ENCODE data around the gene AKAP11.

AKAP11 gene

DNA sequence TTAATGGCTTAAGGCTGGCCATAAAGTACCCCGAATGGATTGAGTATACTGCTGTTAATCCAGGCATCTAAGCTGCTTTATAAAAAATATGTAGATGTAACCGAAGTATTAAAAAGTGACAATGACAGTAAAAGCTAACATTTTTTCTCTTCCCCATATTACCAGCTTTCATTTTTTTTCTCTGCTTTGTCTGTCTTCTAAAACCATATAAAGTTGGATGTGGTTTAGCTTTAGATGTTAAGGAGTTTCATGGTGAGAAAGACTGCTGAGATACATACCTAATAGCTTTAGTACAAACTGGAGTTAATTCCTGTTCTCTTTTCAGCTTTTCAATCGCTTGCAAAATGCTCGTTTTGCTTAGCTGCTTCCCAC lies 838 bp downstream of the AKAP11 start:
- no peak for DNase-seq

DNA sequence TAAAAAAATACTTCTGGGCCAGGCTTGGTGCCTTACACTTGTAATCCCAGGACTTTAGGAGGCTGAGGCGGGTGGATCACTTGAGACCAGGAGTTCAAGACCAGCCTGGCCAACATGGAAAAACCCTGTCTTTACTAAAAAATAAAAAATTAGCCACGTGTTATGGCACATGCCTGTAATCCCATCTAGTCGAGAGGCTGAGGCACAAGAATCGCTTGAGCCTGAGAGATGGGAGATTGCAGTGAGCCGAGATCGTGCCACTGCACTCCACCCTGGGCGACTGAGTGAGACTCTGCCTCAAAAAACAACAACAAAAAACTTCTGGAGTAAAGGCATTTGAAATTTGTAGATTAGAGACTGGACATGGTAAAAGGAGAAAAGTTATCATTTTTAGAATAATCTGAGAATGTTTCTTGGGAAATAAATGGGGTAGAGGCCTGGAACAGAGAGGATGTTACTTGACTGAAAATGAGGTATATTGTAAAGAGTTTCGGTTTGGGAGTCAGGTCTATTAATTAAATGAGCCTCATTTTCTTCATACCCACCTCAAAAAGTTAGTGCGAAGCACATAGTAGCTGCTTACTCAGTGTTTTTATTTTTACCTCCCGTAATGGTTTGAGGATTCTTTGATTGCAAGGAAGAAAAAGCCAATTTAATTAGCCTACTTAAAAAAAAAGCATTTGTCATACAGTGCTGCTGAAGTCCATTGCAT lies 2.6 kb downstream of the AKAP11 start:
- no peak for DNase-seq

DNA sequence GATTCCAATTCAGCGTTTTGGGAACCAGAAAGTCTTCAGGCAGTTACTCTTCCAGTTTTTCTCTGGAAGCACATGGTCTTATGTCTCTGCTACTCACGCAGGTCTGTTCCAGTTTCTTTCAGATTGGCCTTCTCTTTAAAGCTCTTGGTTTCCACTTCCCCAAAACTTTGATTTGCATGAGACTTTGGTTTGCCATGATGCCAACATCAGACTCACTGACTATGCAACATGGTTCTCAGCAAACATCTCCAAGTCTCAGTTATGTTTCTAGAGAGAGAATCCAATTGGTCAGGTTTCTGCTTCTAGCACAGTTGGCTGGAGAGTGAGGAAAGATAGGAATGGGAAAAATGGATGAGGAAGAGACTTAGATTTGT lies 3.1 kb downstream of the AKAP11 start:
- peak; percentile 23 for DNase-seq

DNA sequence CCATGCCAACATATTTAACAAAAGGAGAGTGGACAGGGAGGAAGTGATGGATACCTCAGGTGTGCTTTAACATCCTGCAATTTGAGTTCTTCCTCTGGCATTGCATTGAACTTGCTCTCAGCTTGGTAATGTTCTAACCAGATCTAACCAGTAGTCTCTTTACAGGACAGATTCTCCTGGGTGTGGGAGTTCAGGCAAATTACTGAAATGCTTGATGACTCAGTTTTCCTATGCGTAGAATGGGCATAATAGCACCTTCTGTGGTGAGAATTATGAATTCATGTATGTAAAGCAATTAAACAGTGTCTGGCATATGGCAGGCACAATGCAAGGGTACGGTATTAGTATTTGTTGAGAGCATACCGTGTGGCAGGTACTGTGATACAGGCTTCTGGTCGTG lies 3.6 kb downstream of the AKAP11 start:
- DNase-seq, result peak; percentile 65

DNA sequence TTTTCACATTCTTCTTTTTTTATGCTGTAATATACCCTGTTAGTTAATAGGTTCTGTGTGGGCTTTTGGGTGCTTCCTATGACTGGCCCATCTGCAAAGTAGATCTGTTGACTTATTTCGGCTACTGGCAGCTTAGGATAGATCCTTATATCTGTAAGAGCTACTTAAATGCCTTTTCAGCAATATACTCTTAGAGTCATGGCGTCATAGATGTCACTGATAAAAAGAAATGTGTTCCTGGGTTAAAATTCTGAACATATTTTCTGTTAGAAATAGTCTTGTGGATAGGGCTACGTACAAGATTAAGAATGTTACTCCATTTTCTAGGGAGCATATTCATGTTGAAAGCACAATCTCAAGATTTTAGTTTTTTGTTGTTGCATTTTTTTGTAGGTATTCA lies 4.7 kb downstream of the AKAP11 start:
- DNase-seq, result peak; percentile 9

DNA sequence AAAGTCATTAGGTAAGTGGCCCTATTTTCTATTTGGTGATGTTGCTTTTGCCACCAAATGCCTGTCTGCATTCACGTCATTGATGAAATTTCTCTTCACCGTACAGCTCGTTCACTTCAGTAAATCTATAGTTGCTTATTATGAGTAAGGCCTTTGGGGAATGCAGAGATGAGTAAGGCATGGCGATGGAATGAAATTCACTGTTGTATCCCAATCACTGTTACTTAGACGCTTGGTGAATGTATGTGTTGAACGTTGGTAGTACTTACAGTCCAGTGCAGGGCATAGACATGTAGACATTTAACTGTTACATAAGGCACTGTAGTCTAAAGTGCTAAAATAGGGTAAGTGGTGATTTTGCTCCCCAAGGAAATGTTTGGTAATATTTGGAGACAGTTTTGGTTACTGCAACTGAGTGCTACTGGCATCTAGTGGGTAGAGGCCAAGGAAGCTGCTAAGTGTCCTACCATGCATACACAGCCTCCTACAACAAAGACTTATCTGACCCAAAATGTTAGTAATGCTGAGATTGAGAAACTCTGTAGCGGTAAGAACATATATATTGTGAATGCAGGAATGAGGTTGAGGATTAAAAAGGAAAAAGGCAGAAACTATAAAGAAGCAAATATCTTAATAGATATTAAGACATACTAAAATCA lies 5.8 kb downstream of the AKAP11 start:
- peak; percentile 47 for DNase-seq

DNA sequence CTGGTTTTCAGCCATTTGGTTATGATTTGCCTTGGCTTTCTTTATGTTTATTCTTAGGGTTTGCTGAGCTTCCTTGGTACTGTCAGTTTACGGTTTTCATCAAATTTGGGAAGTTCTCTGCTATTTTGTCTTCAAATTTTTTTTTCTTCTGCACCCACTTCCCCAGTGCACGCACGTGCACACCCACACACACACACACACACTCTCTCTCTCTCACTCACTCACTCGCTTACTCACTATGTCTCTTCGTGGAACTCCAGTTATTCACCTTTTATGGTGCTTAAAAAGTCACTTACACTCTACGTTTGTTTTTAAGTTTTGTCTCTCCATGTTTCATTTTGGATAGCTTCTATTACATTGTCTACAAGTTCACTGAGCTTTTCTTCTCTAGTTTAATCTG lies 7.1 kb downstream of the AKAP11 start:
- peak; percentile 34 for DNase-seq

DNA sequence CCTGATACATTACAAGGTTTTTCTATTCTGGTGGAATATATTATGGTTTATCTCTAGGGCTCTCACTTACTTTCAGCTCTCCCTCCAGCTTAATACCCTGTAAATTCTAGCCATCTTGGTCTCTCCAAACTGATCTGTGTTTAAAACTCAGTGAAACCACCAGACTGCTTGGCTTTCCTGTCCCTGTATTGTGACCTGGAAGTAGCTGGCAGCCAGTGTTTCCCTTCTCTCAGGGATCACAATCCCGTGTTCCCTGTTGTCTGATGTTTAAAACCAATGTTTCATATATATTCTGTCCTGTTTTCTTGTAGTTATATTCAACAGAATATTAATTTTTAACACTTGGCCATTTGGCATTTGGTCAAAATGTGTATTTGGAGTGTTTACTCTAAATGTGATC lies 8.0 kb downstream of the AKAP11 start:
- DNase-seq, result no peak

DNA sequence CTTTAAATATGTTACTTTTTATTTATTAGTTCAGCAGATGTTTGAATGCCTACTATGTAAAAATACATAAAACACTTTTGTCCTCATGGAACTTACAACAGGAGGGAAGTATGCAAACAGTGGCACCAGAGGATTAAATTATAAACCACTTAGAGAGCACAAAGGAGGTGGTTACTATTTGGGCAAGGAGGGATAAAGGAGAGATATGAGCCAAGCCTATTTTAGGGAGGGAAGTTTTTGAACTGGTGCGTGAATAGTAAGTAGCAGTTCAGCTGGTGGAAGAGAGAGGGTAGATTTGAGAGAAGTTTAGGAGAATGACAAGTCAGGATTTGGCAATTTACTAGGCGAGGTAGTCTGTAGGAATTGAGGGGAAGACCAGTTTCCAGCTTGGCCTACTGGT lies 8.6 kb downstream of the AKAP11 start:
- no peak for DNase-seq

DNA sequence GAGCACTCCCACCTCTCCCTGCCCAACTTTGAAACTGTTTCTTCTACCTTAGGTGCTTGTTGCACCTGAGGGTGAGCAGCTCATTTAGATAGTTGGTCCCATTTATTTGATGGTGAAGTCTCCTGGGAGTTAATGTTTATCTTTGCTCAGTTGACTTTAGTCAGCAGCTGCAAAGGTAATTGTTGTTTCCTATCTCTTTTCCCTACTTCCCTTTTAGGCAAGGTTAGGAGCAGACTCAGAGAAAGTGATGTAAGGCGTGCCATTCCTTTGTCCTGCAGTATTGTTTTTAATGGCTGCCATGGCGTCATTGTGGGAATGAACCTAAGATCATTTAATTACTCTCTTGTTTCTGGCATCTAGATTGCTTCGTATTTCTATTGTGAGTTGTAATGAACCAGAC lies 11.6 kb downstream of the AKAP11 start:
- DNase-seq, result no peak

DNA sequence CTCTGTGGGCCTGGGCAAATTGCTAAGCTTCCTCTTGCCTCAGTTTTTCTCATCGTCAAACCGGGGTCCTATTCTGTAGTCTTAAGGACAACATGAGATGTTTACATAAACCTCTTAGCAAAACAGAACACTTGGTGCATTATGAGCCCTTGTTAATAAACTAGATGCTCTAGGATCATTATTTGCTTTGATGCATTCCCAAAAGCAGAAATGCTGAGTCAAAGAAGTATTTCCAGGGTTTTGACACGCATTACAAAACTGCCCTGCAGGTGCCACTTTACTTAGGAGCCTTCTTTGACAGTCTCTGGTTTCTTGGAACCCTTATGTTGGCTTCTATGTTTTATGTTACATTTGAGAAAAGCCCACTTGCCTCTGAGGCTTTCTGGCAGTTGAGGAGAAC lies 12.1 kb downstream of the AKAP11 start:
- DNase-seq, result peak; percentile 27

DNA sequence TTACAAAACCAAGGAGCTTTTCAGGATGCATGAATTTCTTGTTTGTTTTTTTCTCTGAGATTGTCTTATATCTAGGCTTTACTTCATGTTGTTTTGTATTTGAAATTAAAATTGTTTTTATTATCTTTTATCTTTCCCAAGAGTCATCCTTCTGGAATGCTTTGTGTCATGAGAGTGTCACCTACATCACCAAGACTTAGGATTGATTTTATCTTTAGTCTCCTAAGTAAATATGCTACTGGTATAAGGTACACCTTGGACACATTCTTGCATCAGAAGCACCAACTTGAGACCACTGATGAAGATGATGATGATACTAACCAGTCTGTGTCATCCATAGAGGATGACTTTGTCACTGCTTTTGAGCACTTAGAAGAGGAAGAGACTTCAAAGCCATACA lies 26.4 kb downstream of the AKAP11 start:
- DNase-seq, result no peak

DNA sequence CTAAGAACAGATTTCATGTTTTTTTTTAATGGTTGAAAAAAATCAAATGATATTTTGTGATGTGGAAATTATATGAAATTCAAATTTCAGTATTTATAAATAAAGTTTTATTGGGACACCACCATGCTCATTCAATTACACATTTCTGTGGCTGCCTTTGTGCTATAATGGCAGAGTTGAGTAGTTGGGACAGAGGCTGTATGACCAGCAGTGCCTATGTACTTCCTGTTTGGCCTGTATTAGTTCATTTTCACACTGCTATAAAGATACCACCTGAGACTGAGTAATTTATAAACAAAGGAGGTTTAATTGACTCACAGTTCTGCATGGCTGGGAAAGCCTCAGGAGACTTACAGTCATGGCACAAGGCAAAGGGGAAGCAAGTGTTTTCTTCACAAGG lies 33.6 kb downstream of the AKAP11 start:
- DNase-seq, result no peak

DNA sequence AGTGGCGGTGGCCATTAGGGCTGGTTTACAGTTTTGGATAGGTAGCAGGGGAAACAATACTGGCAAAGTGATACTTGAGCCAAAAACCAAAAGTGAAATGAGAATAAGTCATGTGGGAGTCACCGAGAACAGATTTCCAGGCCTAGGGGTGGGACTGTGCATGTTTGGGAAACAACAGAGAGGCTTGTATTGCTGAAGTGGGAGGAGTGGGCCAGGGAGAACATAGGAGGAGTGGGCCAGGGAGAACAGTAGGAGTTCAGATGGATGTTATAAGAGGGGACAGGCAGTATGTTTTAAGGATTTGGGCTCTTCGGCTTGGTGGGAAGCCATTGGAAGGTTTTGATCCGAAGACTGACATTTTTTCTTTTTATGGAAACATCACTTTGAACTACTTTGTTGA lies 35.5 kb downstream of the AKAP11 start:
- DNase-seq, result no peak

DNA sequence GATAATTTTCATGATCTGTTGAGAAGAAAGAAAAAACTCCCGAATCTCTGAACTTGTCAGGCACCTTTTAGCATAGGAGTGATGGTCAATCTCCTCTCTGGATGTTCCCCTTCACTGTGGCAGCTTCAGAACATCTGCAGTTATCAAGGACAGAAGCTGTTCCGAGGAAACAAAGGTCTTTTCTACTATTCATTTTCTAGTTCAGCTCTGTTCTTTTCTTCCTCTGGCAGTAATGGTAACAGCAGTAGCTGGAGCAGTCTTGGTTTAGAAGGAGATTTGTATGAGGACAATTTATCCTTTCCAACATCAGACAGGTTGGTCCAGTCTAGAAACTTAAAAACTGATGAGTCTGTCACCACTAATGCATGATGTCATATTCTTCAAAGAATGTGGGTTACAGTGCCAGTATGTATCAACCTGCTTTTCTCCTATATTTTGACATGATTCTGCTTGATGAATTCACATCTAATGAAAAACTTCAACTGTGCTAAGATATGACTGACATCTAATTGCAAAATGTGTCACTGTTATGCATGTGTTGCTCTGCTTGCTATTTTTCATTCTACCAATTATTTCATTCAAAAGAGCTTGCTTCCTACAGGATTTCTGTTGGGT lies 41.0 kb downstream of the AKAP11 start:
- no peak for DNase-seq

DNA sequence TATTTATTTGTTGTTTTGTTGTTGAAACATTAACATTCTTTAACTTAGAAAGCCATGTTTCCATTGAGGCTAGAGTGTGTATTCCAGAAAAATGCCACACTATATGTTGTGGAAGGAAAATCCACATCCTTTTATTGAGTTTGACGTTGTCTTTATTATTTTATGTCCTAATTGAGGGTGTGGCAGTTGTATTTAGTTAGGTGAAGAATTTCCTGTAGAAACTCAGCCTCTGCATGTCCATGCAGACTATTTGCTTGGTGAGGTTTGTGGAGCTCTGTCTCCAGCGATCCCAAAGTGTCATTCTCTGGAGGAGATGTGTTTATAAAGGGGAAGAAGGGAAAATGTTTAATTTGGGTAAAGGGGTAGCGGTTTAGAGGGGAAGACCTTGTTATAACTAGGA lies 46.6 kb downstream of the AKAP11 start:
- DNase-seq, result no peak

DNA sequence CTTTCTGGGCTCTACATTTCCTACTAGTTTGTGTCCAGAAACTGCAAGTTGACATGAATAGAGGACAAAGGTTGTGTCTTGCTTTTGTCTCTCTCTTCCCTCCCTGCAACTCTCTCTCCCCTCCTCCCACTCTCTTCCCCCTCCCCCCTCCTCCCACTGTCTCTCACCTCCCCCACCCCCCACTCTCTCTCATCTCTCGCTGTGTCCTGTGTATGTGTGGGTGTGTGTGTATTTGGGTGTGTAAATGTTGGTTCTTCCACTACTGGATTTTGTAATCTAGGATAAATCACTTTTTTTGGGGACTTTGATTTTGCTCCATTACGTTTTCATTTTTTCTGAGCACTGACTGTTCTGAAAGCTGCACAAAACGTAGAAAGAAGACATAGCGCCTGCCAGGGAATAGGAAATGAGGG lies 48.4 kb downstream of the AKAP11 start:
- DNase-seq, result no peak

DNA sequence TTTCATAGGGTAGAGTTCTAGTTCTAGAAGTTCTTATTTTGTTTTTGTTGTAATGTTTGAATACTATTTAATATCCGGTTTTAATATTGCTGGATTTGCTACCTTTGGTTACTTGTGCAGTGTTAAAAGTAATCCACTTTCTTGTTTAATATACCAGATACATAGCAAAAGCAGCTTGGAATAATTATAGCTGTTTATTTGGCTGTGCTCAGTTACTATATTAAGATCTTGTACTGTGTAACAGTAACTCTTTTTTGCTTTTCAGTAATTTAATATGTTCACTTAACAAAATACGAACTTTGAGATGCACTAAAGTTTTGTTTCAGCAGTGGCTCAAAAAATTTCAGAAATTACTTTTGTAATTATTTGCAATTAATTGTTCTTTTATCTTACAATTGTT lies 50.9 kb downstream of the AKAP11 start:
- no peak for DNase-seq

DNA sequence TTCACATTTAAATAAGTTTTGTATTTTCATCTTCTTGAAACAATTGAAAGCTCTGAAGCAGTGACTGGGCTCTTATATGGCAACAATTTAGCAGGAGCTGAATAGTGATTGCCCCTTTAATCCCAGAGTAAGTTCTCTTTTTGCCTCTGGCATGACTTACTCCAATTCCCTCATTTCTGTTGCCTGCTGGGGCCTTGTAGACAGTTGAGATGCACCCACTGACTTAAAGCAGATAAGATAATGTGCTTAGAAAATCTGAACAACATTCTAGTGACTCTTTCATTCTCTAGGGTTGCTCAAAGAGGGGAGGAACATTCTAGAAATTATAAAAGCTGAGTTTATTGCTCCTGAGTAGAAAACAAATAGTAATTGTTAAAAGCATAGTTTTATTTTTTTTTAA lies 52.8 kb downstream of the AKAP11 start:
- DNase-seq, result no peak

DNA sequence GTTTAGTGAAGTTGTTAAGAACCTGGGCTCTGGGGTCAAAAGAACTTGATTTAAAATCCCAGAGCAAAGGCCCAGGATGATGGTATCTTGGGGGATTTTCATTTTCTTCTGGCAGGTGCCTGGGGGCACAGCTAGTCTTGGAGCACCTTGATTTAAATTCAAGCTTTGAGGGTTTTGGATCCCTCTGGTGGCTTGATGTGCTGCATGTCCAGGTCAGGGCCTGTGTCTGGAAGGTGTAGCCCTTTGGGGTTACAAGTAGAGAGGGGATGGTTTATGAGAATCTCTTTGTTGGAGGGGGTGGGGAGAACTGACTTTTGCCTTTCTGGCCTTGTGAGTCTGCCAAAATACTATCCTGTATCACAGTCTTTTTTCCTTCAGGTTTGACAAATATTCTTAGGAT lies 55.8 kb downstream of the AKAP11 start:
- no peak for DNase-seq

DNA sequence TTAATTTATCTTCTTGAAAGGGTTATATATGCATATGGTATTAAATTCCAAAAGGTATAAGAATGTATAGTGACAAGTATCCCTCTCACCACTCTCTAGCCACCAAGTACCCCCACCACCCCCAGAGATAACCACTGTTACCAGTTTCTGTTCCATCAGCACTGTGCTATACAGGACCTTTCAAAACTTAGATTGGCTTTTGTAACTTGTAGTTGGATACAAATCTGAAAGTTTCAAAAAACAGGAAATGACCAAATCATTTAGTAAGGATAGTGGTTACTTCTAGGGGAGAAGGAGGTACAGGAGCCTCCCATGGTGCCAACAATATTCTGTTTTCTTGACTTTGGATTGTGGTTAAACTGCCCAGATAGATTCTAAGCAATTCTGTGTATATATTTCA lies 56.7 kb downstream of the AKAP11 start:
- DNase-seq, result peak; percentile 16

DNA sequence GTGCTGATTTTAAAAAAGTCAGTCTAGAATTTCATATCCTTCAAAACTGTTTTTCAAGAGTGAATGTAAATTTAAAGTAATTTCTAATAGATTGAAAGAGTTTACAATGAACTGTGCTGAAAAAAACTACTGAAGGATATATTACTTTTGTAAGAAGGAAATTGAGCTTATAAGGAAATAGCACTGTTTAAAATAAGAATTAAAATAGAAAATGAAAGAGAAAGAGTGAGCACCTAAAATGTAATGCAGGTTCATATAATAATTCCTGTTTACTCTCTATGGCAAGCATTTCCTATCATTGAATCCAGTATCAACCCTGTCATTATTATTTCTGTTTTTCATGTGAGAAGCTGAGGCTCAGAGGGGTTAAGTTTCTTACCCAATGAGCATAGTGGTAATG lies 57.3 kb downstream of the AKAP11 start:
- no peak for DNase-seq

DNA sequence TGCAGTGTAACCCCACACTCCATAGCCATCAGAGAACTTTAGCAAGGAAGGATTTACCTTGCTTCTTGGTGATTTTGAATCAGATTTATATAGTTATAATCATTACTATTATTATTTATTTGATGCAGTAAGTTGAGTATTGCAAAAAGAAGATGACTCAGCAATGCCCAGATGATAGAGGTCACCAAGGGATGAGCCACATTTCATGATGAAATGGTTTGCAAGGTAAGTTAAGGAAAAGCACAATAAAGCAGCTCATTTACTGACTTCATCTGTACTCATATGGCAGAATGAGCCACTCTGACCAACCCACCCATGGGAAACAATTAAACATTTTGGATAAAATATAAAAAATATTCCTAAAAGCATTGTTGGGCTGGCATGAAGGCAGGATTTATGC lies 59.1 kb downstream of the AKAP11 start:
- no peak for DNase-seq

DNA sequence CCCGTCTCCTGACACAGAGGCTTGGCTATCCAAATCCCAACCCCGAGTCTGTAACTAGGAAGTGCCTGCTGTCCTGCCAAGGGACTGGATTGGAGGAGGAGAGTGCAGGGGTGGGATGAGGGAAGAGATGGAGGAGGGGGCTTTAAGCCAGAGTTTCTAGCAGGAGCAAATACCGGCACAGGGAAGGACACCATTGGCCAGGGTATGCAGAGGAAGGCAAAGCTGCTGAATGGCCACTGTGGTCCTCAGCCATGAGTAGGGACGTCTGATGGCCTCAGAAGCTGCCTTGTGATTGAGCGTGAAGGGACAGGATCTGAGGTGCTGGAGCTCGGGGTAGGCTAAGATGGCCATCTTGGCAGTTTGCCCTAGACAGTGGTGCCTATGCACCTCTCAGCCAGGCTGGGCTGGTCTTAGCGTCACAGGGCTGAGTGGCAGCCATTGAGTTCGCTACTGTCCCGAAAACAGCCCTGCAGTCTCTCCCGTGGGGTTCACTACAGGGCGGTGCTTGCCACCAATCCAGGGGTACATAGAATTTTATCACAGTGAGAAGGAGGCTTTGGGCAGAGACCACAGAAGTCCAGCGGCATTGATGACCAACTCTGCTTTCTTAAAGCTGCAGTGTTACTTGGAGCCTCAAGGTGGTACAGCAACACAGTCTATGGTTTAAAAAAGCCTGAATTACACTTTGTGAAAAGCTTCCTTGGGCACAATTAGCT lies 61.8 kb downstream of the AKAP11 start:
- DNase-seq, result peak; percentile 51

Data from activated CD4-positive, alpha-beta T cell treated with anti-CD3 and anti-CD28 coated beads, Interleukin-2, amount 50 U/mL, for 16 hours (primary cell).